ENCODE measurements around the gene DBH. TPM values are rescaled to one million over a fixed set of nuclear protein-coding genes. Genes with fewer than 3 reads are reported as not detected.

DBH gene
- total RNA-seq, 1 donor from 2014 or later = not detected

DNA sequence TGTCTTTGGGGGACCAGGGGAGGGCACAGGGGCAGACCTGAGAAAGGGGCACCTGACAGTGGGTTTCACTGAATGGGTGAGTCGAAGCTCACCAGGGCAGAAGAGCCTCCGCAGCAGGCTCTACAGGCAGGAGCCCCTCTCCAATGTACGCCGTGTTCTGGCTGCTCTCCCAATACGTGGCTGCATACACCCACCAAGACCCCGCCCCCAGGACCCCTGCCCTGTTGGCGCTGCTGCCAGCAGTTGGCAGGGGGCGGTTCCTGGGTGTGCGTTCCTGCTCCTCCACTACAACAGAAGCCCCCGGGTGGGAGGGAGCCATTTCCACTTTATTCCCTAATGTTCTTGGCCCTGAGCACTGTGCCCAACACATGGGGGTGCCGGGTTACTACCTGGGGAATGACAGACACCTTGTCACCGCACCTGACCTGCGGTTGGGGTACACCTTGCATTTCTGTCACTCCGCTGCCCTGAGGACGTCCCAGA, 71.6 kb downstream of the DBH start:
- H3K27ac ChIP-seq (ENCODE audit: low read depth, low read length) = no peak overlapping the region
- FAIRE-seq = no peak
- peaks cover 35% of the 10 kb centered on the region for H3K4me1 ChIP-seq (ENCODE audit: insufficient read depth, low read length)
- H3K4me3 Mint-ChIP-seq (ENCODE audit: unreplicated experiment) = no peak overlapping the region
- no peak overlapping the region for H3K4me2 ChIP-seq (ENCODE audit: low read length)
- peaks cover 16% of the 10 kb centered on the region for H3K4me1 Mint-ChIP-seq (ENCODE audit: low read depth, unreplicated experiment)
- H3K9ac ChIP-seq (ENCODE audit: low read length) = no peak overlapping the region
- no peaks in the 10 kb centered on the region for H3K9me3 Mint-ChIP-seq (ENCODE audit: unreplicated experiment)
- H3K27me3 ChIP-seq (ENCODE audit: insufficient read depth, low read length) = no peaks in the 10 kb centered on the region
- H4K20me1 ChIP-seq (ENCODE audit: insufficient read depth, low read length) = no peaks in the 10 kb centered on the region
- TF ChIP-seq EZH2 (IDR thresholded peaks at IDR 0.05; ENCODE audit: insufficient read depth, low read length) (no peak), CTCF (IDR thresholded peaks at IDR 0.05; ENCODE audit: insufficient read depth, low read depth, low read length) (no peak)
- no peaks in the 10 kb centered on the region for H3K79me2 ChIP-seq (ENCODE audit: insufficient read depth, low read length)
- H3K36me3 ChIP-seq (ENCODE audit: insufficient read depth, low read length) = no peaks in the 10 kb centered on the region
- H3K27me3 Mint-ChIP-seq (ENCODE audit: low read depth, unreplicated experiment) = peaks cover 22% of the 10 kb centered on the region
- DNase-seq (ENCODE audit: low read depth) = no peak
- no peak overlapping the region for H3K27ac Mint-ChIP-seq (ENCODE audit: unreplicated experiment)
- H3K4me3 ChIP-seq (ENCODE audit: insufficient read depth, low read depth, low read length) = no peak overlapping the region
- no peaks in the 10 kb centered on the region for H3K9me3 ChIP-seq (ENCODE audit: insufficient read depth, low read depth, low read length)
- no peak overlapping the region for H2AFZ ChIP-seq (ENCODE audit: low read depth, low read length)
- no peaks in the 10 kb centered on the region for H3K36me3 Mint-ChIP-seq (ENCODE audit: low read depth, unreplicated experiment)

- H3K36me3 ChIP-seq (ENCODE audit: insufficient read depth, low read length) = no peaks in the 10 kb centered on the region
- no peaks in the 10 kb centered on the region for H3K9me3 ChIP-seq (ENCODE audit: insufficient read depth, low read depth, low read length)
- peaks cover 16% of the 10 kb centered on the region for H3K4me1 Mint-ChIP-seq (ENCODE audit: low read depth, unreplicated experiment)
- no peaks in the 10 kb centered on the region for H4K20me1 ChIP-seq (ENCODE audit: insufficient read depth, low read length)
- no peaks in the 10 kb centered on the region for H3K9me3 Mint-ChIP-seq (ENCODE audit: unreplicated experiment)
- H2AFZ ChIP-seq (ENCODE audit: low read depth, low read length) = no peak overlapping the region
- H3K9ac ChIP-seq (ENCODE audit: low read length) = no peak overlapping the region
- H3K4me1 ChIP-seq (ENCODE audit: insufficient read depth, low read length) = peaks cover 31% of the 10 kb centered on the region
- H3K4me2 ChIP-seq (ENCODE audit: low read length) = no peak overlapping the region
- H3K27me3 Mint-ChIP-seq (ENCODE audit: low read depth, unreplicated experiment) = peaks cover 22% of the 10 kb centered on the region
- TF ChIP-seq CTCF (IDR thresholded peaks at IDR 0.05; ENCODE audit: insufficient read depth, low read depth, low read length) (no peak), EZH2 (IDR thresholded peaks at IDR 0.05; ENCODE audit: insufficient read depth, low read length) (no peak)
- no peak overlapping the region for H3K4me3 ChIP-seq (ENCODE audit: insufficient read depth, low read depth, low read length)
- H3K36me3 Mint-ChIP-seq (ENCODE audit: low read depth, unreplicated experiment) = no peaks in the 10 kb centered on the region
- H3K79me2 ChIP-seq (ENCODE audit: insufficient read depth, low read length) = no peaks in the 10 kb centered on the region
- FAIRE-seq (no peak), DNase-seq (ENCODE audit: low read depth) (no peak)
- no peaks in the 10 kb centered on the region for H3K27me3 ChIP-seq (ENCODE audit: insufficient read depth, low read length)
- no peak overlapping the region for H3K27ac Mint-ChIP-seq (ENCODE audit: unreplicated experiment)
- H3K27ac ChIP-seq (ENCODE audit: low read depth, low read length) = no peak overlapping the region
- no peak overlapping the region for H3K4me3 Mint-ChIP-seq (ENCODE audit: unreplicated experiment)
These were observed 72.3 kb downstream of the DBH start for GRCh38 chr9:133708246-133709014.

Other genes with a start within 250 kb of the DBH start
- 19.7 and 22.5 TPM in 2 replicates for gene REXO4, start 218.4 kb upstream of the DBH start, total RNA-seq
- 5.6 and 7.3 TPM in 2 replicates for gene ADAMTS13, start 214.0 kb upstream of the DBH start, total RNA-seq
- gene CACFD1, start 176.4 kb upstream of the DBH start, total RNA-seq = 13.1 and 14.2 TPM in 2 replicates
- gene SLC2A6, start 157.3 kb upstream of the DBH start, total RNA-seq = 21.1 and 24.3 TPM in 2 replicates
- not detected in 2 replicates for gene MYMK, start 111.4 kb upstream of the DBH start, total RNA-seq
- 0.52 and 0.58 TPM in 2 replicates for gene ADAMTSL2, start 101.7 kb upstream of the DBH start, total RNA-seq
- not detected in 2 replicates for gene FAM163B, start 27.0 kb upstream of the DBH start, total RNA-seq
- gene SARDH, start 102.0 kb downstream of the DBH start, total RNA-seq = 2.8 and 3.7 TPM in 2 replicates

Measured in astrocyte (in vitro differentiated cells and primary cell).